Activated naive CD4-positive, alpha-beta T cell treated with anti-CD3 and anti-CD28 coated beads for 36 hours (primary cell): Measurements from ENCODE around the gene MYLIP. TPM values are rescaled to one million over a fixed set of nuclear protein-coding genes. Genes with fewer than 3 reads are reported as not detected.

ENCODE experiments used
- CTCF ChIA-PET: fragments of 350-600 bp; sonication (Branson Sonifier 250); formaldehyde crosslinking; loops from one replicate; lab custom pipeline; 2021; ENCODE audit warnings: antibody characterized with exemption; lab: Charles Lee
- DNase-seq: peaks from one replicate; pipeline ENCODE4 v3.0.0-alpha.2; 2020
- H3K27ac Mint-ChIP-seq: one replicate; pipeline ENCODE4 v1.8.0; 2021; ENCODE audit warnings: mild to moderate bottlenecking, mixed read lengths
- H3K27me3 Mint-ChIP-seq: one replicate; pipeline ENCODE4 v1.8.0; 2021; ENCODE audit warnings: low read depth, mixed read lengths
- H3K36me3 Mint-ChIP-seq: one replicate; pipeline ENCODE4 v1.8.0; 2021; ENCODE audit warnings: low read depth, mixed read lengths
- H3K4me1 Mint-ChIP-seq: one replicate; pipeline ENCODE4 v1.8.0; 2021; ENCODE audit warnings: low read depth, mixed read lengths
- H3K4me3 Mint-ChIP-seq: one replicate; pipeline ENCODE4 v1.8.0; 2021; ENCODE audit warnings: mild to moderate bottlenecking, moderate library complexity, mixed read lengths
- H3K9me3 Mint-ChIP-seq: one replicate; pipeline ENCODE4 v1.8.0; 2021; ENCODE audit warnings: mixed read lengths
- intact Hi-C: fragments of 100-400 bp; cut with micrococcal nuclease; formaldehyde crosslinking; loops from one replicate; pipeline ENCODE4 v1.15.1; 2023
- total RNA-seq, 2 experiments: library from RNA; stranded (reverse); gene quantifications; one replicate each; pipeline ENCODE4 v1.2.3, GENCODE V29; 2021

The MYLIP gene
- total RNA-seq, 2 experiments from 2014 or later: 7.3 to 8.1 TPM

GRCh38 chr6:16179970-16180431 is 51.1 kb downstream of the MYLIP start:
- intact Hi-C loops: loop anchor here (10.0 kb wide), 1 partner anchor 185 kb away; no protein-coding TSS in a partner anchor
- peak overlapping the region; percentile 71 for H3K27ac Mint-ChIP-seq
- no peaks in the 10 kb centered on the region for H3K27me3 Mint-ChIP-seq
- CTCF ChIA-PET: interaction anchor here (0.5 to 2.3 kb wide), 12 partner anchors 10 to 489 kb away, joined by 3 to 9 read pairs (median 4); partner anchors contain the start of gene MYLIP
- peaks cover 8% of the 10 kb centered on the region for H3K36me3 Mint-ChIP-seq
- DNase-seq: peak; percentile 49
- H3K9me3 Mint-ChIP-seq: peaks cover 10% of the 10 kb centered on the region
- H3K4me3 Mint-ChIP-seq: peak overlapping the region; percentile 63
- peaks cover 20% of the 10 kb centered on the region for H3K4me1 Mint-ChIP-seq

- H3K9me3 Mint-ChIP-seq: peaks cover 10% of the 10 kb centered on the region
- CTCF ChIA-PET: interaction anchor here (0.5 to 2.3 kb wide), 9 partner anchors 25 to 489 kb away, joined by 3 to 9 read pairs (median 4); partner anchors contain the start of gene MYLIP
- H3K4me1 Mint-ChIP-seq: peaks cover 20% of the 10 kb centered on the region
- H3K36me3 Mint-ChIP-seq: peaks cover 8% of the 10 kb centered on the region
- H3K27ac Mint-ChIP-seq: no peak overlapping the region
- no peak for DNase-seq
- intact Hi-C loops: loop anchor here (10.0 kb wide), 1 partner anchor 186 kb away; no protein-coding TSS in a partner anchor
- H3K27me3 Mint-ChIP-seq: no peaks in the 10 kb centered on the region
- peak overlapping the region; percentile 28 for H3K4me3 Mint-ChIP-seq
These were observed 52.0 kb downstream of the MYLIP start for GRCh38 chr6:16180696-16181438.

GRCh38 chr6:16181439-16182297 is 52.8 kb downstream of the MYLIP start:
- no peak for DNase-seq
- intact Hi-C loops: loop anchor here (2.0 to 10.0 kb wide), 2 partner anchors 187 to 405 kb away; no protein-coding TSS in a partner anchor
- Mint-ChIP-seq H3K4me1 (peaks cover 20% of the 10 kb centered on the region), H3K4me3 (peak overlapping the region; percentile 28), H3K9me3 (peaks cover 10% of the 10 kb centered on the region), H3K27ac (no peak overlapping the region), H3K36me3 (peaks cover 8% of the 10 kb centered on the region), H3K27me3 (no peaks in the 10 kb centered on the region)
- CTCF ChIA-PET: interaction anchor here (0.9 to 2.9 kb wide), 11 partner anchors 16 to 489 kb away, joined by 3 to 39 read pairs (median 6); partner anchors contain the start of gene MYLIP

- peaks cover 9% of the 10 kb centered on the region for H3K9me3 Mint-ChIP-seq
These were observed 54.3 kb downstream of the MYLIP start for GRCh38 chr6:16183187-16183664.

DNA sequence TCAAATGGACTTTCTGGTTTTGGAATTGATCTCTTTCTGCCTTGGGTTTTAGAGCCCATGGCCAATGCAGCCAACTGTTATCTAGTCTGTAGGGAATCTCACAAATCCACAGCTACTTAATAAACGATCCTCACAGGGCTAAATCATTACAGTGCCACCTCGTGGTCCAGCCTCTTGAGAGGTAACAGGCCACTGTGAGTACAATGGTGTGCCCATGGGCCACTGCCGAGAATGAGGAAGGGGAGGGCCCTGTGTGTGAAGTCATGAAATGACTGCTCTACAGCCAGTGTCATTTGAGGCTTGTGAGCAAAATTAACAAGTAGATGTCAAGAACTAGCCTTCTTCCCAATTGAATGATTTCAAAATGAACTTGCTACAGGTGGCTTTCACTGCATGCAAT is 55.2 kb downstream of the MYLIP start:
- H3K4me3 Mint-ChIP-seq: no peak overlapping the region
- peaks cover 7% of the 10 kb centered on the region for H3K36me3 Mint-ChIP-seq
- H3K4me1 Mint-ChIP-seq: peaks cover 20% of the 10 kb centered on the region
- peaks cover 9% of the 10 kb centered on the region for H3K9me3 Mint-ChIP-seq
- CTCF ChIA-PET: interaction anchor here (0.6 to 2.9 kb wide), 4 partner anchors 22 to 493 kb away, joined by 3 to 39 read pairs (median 10); partner anchors contain the start of gene MYLIP
- H3K27ac Mint-ChIP-seq: no peak overlapping the region
- intact Hi-C loops: loop anchor here (10.0 kb wide), 1 partner anchor 189 kb away; no protein-coding TSS in a partner anchor
- DNase-seq: peak; percentile 25
- H3K27me3 Mint-ChIP-seq: no peaks in the 10 kb centered on the region

More at GRCh38 chr6:16183187-16183664, 54.3 kb downstream of the MYLIP start:
- intact Hi-C loops: loop anchor here (1.0 to 10.0 kb wide), 6 partner anchors 23 to 492 kb away; partner anchors contain the start of gene MYLIP
- no peak for DNase-seq
- Mint-ChIP-seq H3K4me1 (peaks cover 20% of the 10 kb centered on the region), H3K4me3 (no peak overlapping the region), H3K36me3 (peaks cover 7% of the 10 kb centered on the region), H3K27ac (no peak overlapping the region), H3K27me3 (no peaks in the 10 kb centered on the region)
- CTCF ChIA-PET: interaction anchor here (0.5 to 2.9 kb wide), 31 partner anchors 12 to 1025 kb away, joined by 3 to 39 read pairs (median 5); partner anchors contain the start of gene MYLIP

GRCh38 chr6:16184551-16184950 is 55.7 kb downstream of the MYLIP start:
- Mint-ChIP-seq H3K4me1 (peaks cover 20% of the 10 kb centered on the region), H3K27me3 (no peaks in the 10 kb centered on the region), H3K36me3 (peaks cover 7% of the 10 kb centered on the region), H3K9me3 (peaks cover 9% of the 10 kb centered on the region), H3K4me3 (no peak overlapping the region), H3K27ac (no peak overlapping the region)
- no peak for DNase-seq
- CTCF ChIA-PET: interaction anchor here (0.6 to 2.9 kb wide), 2 partner anchors 56 to 493 kb away, joined by 3 to 39 read pairs; partner anchors contain the start of gene MYLIP
- intact Hi-C loops: loop anchor here (10.0 kb wide), 1 partner anchor 190 kb away; no protein-coding TSS in a partner anchor

- Mint-ChIP-seq H3K4me3 (no peak overlapping the region), H3K27me3 (peaks cover 4% of the 10 kb centered on the region), H3K27ac (no peak overlapping the region), H3K36me3 (no peaks in the 10 kb centered on the region), H3K9me3 (no peaks in the 10 kb centered on the region), H3K4me1 (peaks cover 5% of the 10 kb centered on the region)
- intact Hi-C loops: loop anchor here (10.0 kb wide), 1 partner anchor 192 kb away; no protein-coding TSS in a partner anchor
- no peak for DNase-seq
- CTCF ChIA-PET: interaction anchor here (1.0 kb wide), 1 partner anchor 495 kb away, joined by 3 read pairs; no protein-coding TSS in a partner anchor
These were observed 58.3 kb downstream of the MYLIP start for GRCh38 chr6:16187176-16187575.

GRCh38 chr6:16190214-16190613 is 61.3 kb downstream of the MYLIP start:
- Mint-ChIP-seq H3K4me3 (no peak overlapping the region), H3K36me3 (no peaks in the 10 kb centered on the region), H3K4me1 (no peaks in the 10 kb centered on the region), H3K9me3 (no peaks in the 10 kb centered on the region), H3K27ac (no peak overlapping the region), H3K27me3 (peaks cover 10% of the 10 kb centered on the region)
- intact Hi-C loops: no loop called here
- no peak for DNase-seq
- CTCF ChIA-PET: interaction anchor here (0.6 to 1.5 kb wide), 3 partner anchors 13 to 499 kb away, joined by 3 read pairs; no protein-coding TSS in a partner anchor

- DNase-seq: no peak
- Mint-ChIP-seq H3K27ac (no peak overlapping the region), H3K9me3 (no peaks in the 10 kb centered on the region), H3K4me1 (no peaks in the 10 kb centered on the region), H3K4me3 (no peak overlapping the region), H3K27me3 (peaks cover 8% of the 10 kb centered on the region), H3K36me3 (no peaks in the 10 kb centered on the region)
- CTCF ChIA-PET: interaction anchor here (1.2 to 1.7 kb wide), 2 partner anchors 9 to 13 kb away, joined by 5 to 6 read pairs; no protein-coding TSS in a partner anchor
- intact Hi-C loops: no loop called here
These were observed 67.5 kb downstream of the MYLIP start for GRCh38 chr6:16196260-16196983.

DNA sequence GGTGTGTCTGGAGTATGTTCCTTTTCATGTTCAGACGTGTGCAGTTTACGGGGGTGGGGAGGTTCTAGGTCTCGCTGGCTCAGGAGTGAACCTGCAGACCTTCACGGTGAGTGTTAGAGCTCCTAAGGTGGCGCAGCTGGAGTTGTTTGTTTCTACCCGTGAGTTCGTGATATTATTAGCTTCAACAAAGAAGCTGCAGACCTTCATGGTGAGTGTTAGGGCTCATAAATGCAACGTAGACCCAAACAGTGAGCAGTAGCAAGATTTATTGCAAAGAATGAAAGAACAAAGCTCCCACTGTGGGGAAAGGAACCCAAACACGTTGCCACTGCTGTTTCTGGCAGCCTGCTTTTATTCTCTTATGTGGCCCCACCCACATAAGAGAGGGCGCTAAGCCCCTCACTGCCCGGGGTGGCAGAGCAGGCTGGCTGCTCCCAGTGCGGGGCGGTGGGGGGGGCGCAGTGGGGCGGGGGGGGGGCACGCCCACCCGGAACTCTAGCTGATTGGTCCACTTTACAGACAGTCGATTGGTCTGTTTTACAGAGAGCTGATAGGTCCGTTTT is 68.2 kb downstream of the MYLIP start:
- H3K9me3 Mint-ChIP-seq: no peaks in the 10 kb centered on the region
- no peaks in the 10 kb centered on the region for H3K4me1 Mint-ChIP-seq
- H3K27ac Mint-ChIP-seq: no peak overlapping the region
- CTCF ChIA-PET: interaction anchor here (1.2 to 1.7 kb wide), 2 partner anchors 9 to 14 kb away, joined by 5 to 6 read pairs; no protein-coding TSS in a partner anchor
- H3K27me3 Mint-ChIP-seq: peaks cover 8% of the 10 kb centered on the region
- DNase-seq: no peak
- intact Hi-C loops: no loop called here
- H3K4me3 Mint-ChIP-seq: no peak overlapping the region
- H3K36me3 Mint-ChIP-seq: no peaks in the 10 kb centered on the region
